PFSK-1 (cell line): ENCODE results near the gene MSI2.

ENCODE experiments used
- FOXP2 ChIP-seq: optimal IDR thresholded peaks from 2 replicates; pipeline ENCODE3; 2011; ENCODE audit warnings: borderline replicate concordance, control low read depth, inconsistent platforms; ENCODE audit not compliant: insufficient read depth; ENCODE audit errors: extremely low read length, extremely low read depth
- POLR2AphosphoS5 ChIP-seq: IDR thresholded peaks from 2 replicates; pipeline ENCODE4 v1.6.1; 2012; ENCODE audit warnings: low read depth, mild to moderate bottlenecking, control low read depth, low read length, moderate library complexity
- REST ChIP-seq, 2 experiments: IDR thresholded peaks; 2 replicates each; pipeline versions ENCODE4 v1.6.1 to v1.8.0; 2011 to 2012; ENCODE audit warnings: low read depth in 2 of 2, low read length in 2 of 2, control low read depth in 1 of 2, inconsistent platforms in 1 of 2, mild to moderate bottlenecking in 1 of 2, moderate library complexity in 1 of 2; ENCODE audit not compliant: insufficient read depth in 1 of 2
- SIN3A ChIP-seq: IDR thresholded peaks from 2 replicates; pipeline ENCODE4 v1.6.1; 2012; ENCODE audit warnings: mild to moderate bottlenecking, low read length, moderate library complexity, borderline replicate concordance; ENCODE audit not compliant: insufficient read depth
- TAF1 ChIP-seq: IDR thresholded peaks from 2 replicates; pipeline ENCODE4 v1.6.1; 2012; ENCODE audit warnings: low read length, control low read depth, borderline replicate concordance; ENCODE audit not compliant: insufficient read depth

Gene MSI2

DNA sequence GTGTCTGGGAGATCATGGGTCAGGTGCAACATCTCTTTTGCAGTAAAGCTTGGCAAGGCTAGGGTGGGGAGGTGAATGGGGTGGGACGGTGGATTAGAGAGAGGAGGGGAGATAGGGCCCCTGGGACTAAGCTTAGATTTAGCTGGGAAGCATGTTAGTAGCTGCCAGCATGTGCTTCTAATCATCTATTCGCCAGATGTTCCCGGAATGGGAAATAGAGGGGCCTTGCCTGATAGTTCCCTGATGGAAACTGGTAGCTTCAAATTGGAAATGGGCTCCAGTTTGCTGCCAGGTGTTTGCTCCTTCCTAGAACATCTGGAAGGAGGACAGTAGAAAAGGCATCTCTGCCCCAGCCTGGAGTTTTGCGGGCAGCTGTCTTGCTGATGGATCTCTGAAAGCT lies 312.7 kb downstream of the MSI2 start:
- TF ChIP-seq SIN3A (no peak), POLR2AphosphoS5 (no peak), FOXP2 (no peak), REST (IDR thresholded peaks at IDR 0.05; ENCODE audit: insufficient read depth in 1 of 2, low read depth in 2 of 2, low read length in 2 of 2) (no peak), TAF1 (no peak)

DNA sequence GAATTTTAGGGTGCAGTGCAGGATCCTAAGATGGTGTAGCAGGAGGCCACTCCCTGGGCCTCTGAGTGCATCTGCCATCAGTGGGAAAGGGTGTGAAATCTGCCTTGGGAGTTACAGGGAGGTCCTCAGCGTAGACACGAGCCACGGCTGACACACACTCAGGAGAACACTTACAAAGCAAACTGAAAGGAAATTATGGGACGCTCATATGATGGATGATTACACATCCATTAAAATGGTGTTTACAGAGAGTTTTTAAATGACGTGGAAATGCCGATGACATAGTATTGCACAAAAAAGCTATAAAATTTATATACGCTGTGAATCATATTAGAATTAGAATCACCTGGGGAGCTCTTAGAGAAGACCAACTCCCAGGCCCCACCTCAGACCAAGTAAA lies 313.5 kb downstream of the MSI2 start:
- no peak for TF ChIP-seq FOXP2
- TF ChIP-seq TAF1: no peak
- no peak for TF ChIP-seq POLR2AphosphoS5
- no peak for TF ChIP-seq SIN3A
- TF ChIP-seq REST (IDR thresholded peaks at IDR 0.05; ENCODE audit: insufficient read depth in 1 of 2, low read depth in 2 of 2, low read length in 2 of 2): no peak

DNA sequence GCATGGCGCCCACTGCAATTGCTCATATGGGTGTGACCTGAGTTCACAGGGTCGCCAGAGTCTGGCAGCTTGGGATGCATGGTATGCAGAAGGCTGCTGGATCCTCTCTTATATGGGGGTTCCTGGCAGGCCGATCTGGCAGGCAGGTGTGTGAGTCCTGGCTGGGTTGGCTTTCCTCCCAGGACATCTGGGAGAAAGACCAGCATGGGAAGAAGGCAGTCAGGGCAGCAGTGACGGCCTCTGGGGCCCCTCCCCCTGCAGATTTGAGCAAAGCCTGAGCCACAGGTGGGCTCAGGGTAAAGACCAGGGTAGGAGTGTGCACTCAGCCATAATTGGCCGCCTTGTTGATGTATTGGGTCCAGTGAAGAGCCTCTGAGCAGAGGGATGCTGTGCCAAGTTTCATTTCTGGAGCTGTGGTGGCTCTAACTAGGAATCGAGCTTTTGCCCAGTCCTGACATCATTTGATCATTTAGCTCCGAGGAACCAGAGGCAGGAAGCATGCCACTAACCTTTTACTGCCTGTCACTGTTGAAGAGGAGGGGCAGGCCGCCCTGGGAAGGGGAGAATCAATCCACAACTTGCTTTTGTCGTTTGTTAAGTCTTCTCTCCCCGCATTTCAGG lies 314.5 kb downstream of the MSI2 start:
- TF ChIP-seq SIN3A (no peak), REST (IDR thresholded peaks at IDR 0.05; ENCODE audit: insufficient read depth in 1 of 2, low read depth in 2 of 2, low read length in 2 of 2) (no peak)

- TF ChIP-seq TAF1 (no peak), POLR2AphosphoS5 (no peak), SIN3A (no peak), FOXP2 (no peak), REST (IDR thresholded peaks at IDR 0.05; ENCODE audit: insufficient read depth in 1 of 2, low read depth in 2 of 2, low read length in 2 of 2) (no peak)
Measured at GRCh38 chr17:57572062-57572461, 315.7 kb downstream of the MSI2 start.

- TF ChIP-seq FOXP2: no peak
- TF ChIP-seq REST (IDR thresholded peaks at IDR 0.05; ENCODE audit: insufficient read depth in 1 of 2, low read depth in 2 of 2, low read length in 2 of 2): no peak
- TF ChIP-seq TAF1: no peak
- no peak for TF ChIP-seq SIN3A
- TF ChIP-seq POLR2AphosphoS5: no peak
Measured at GRCh38 chr17:57572600-57572999, 316.3 kb downstream of the MSI2 start.
